BLaER1 treated with 17β-estradiol and CSF1 and Interleukin-3, amounts not matched to agents 10 nM and 100 nM (cell line): ENCODE results near the gene FOCAD.

Experiments used
- H3K27ac ChIP-seq, 11 experiments: shearing (Covaris generic); formaldehyde crosslinking; 2 replicates each; pipeline ENCODE4 v1.8.1; 2022
- H3K27me3 ChIP-seq, 11 experiments: shearing (Covaris generic); formaldehyde crosslinking; 2 replicates each; pipeline ENCODE4 v1.8.1; 2022
- H3K36me3 ChIP-seq, 11 experiments: shearing (Covaris generic); formaldehyde crosslinking; 2 replicates each; pipeline ENCODE4 v1.8.1; 2022
- H3K4me1 ChIP-seq, 10 experiments: shearing (Covaris generic); formaldehyde crosslinking; 2 replicates each; pipeline ENCODE4 v1.8.1; 2022
- H3K4me2 ChIP-seq, 11 experiments: shearing (Covaris generic); formaldehyde crosslinking; 2 replicates each; pipeline ENCODE4 v1.8.1; 2022
- H3K4me3 ChIP-seq, 10 experiments: shearing (Covaris generic); formaldehyde crosslinking; 2 replicates each; pipeline ENCODE4 v1.8.1; 2022
- H3K9ac ChIP-seq, 11 experiments: shearing (Covaris generic); formaldehyde crosslinking; 2 replicates each; pipeline ENCODE4 v1.8.1; 2022
- H3K9me3 ChIP-seq, 11 experiments: shearing (Covaris generic); formaldehyde crosslinking; replicated peaks in 1 of 11; 2 replicates each; pipeline ENCODE4 v1.8.1; 2022
- H4K20me1 ChIP-seq, 11 experiments: shearing (Covaris generic); formaldehyde crosslinking; 2 replicates each; pipeline ENCODE4 v1.8.1; 2022
- Cebpa-rat ChIP-seq, 11 experiments: shearing (Covaris generic); IDR thresholded peaks; 2 replicates each; pipeline ENCODE4 v1.8.1; 2022

The FOCAD gene

DNA sequence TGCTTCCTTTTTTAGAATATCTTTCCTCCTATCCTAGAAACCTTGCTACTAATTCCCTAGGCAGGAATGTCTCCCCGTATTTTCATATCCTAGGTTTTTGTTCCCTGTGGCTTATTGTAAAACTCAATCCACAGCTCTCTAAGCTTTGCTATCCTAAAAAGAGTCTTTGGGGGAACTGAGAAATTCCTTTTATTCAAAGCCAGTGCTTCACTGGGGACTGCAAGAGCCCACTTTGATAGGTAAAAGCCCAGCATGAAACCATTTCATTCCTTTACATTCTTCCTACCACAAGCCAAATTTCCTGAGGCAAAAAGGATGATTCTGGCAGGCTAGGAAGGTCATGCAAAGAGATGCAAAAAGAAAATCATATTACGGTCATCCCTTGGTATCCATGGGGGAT is 353.2 kb downstream of the FOCAD start:
- no peak for TF ChIP-seq Cebpa-rat (IDR thresholded peaks at IDR 0.05)
- peaks cover 0 to 7% (median 0%) of the 10 kb centered on the region in 11 experiments; a peak in 4 of 22 replicates for H3K9me3 ChIP-seq
- no peak overlapping the region for H3K27ac ChIP-seq
- H3K4me3 ChIP-seq, result no peak overlapping the region
- no peaks in the 10 kb centered on the region for H4K20me1 ChIP-seq
- peaks cover 0 to 10% (median 7%) of the 10 kb centered on the region in 10 experiments; a peak in 11 of 20 replicates for H3K4me1 ChIP-seq
- H3K36me3 ChIP-seq, result no peaks in the 10 kb centered on the region
- no peak overlapping the region for H3K9ac ChIP-seq
- no peak overlapping the region for H3K4me2 ChIP-seq
- H3K27me3 ChIP-seq, result no peaks in the 10 kb centered on the region

- H3K36me3 ChIP-seq, result no peaks in the 10 kb centered on the region
- no peaks in the 10 kb centered on the region for H3K27me3 ChIP-seq
- H3K27ac ChIP-seq, result no peak overlapping the region
- peak overlapping the region in 9 of 11 experiments; percentile 6 to 43 (median 32); a peak in 12 of 22 replicates for H3K4me2 ChIP-seq
- no peak for TF ChIP-seq Cebpa-rat (IDR thresholded peaks at IDR 0.05)
- no peaks in the 10 kb centered on the region for H4K20me1 ChIP-seq
- no peak overlapping the region for H3K9ac ChIP-seq
- H3K4me1 ChIP-seq, result peaks cover 0 to 14% (median 6%) of the 10 kb centered on the region in 10 experiments; a peak in 9 of 20 replicates
- H3K9me3 ChIP-seq, result peaks cover 0 to 5% (median 0%) of the 10 kb centered on the region in 11 experiments; a peak in 1 of 22 replicates
- no peak overlapping the region for H3K4me3 ChIP-seq
These were observed 355.2 kb downstream of the FOCAD start for GRCh38 chr9:21039302-21039701.

DNA sequence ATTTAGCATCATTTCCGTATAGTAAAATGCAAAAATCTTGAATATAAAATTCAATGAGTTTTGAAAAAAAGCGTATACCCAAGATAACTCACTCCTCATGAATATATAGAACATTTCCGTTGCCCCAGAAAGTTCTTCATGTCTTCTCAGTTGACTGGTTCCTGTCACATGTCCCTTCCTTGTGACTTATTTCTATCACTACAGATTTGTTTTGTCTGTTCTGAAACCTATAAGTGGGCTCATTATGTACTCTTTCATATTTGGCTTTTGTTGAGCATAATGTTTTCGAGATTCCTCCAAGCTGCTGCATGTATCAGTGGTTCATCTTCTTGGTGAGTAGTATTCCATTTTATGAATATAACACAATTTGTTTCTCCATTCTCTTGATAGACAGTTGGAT is 358.4 kb downstream of the FOCAD start:
- Histone ChIP-seq H3K36me3 (no peaks in the 10 kb centered on the region), H3K27me3 (no peaks in the 10 kb centered on the region), H3K4me3 (no peak overlapping the region), H3K4me1 (peaks cover 8 to 22% (median 14%) of the 10 kb centered on the region in 10 experiments), H3K9ac (no peak overlapping the region), H3K27ac (no peak overlapping the region), H4K20me1 (no peaks in the 10 kb centered on the region), H3K4me2 (no peak overlapping the region), H3K9me3 (peaks cover 0 to 13% (median 0%) of the 10 kb centered on the region in 11 experiments; a peak in 2 of 22 replicates)
- no peak for TF ChIP-seq Cebpa-rat (IDR thresholded peaks at IDR 0.05)

DNA sequence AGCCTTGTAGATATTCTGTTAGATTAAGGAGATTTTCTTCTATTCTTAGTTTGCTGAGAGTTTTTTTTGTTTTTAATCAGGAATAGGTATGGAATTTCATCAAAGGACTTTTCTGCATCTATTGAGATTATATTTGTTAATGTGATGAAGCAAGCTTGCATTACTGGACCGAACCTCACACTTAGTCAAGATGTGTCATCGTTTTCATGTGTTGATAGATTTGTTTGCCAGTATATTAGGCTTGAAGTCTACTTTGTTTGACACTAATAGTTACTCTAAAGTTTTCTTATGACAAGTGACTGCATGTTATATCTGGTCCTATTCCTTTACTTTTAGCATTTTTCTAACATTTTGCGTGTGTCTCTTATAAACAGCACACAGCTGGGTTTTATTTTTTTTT is 359.8 kb downstream of the FOCAD start:
- Histone ChIP-seq H3K36me3 (no peaks in the 10 kb centered on the region), H3K4me2 (no peak overlapping the region), H4K20me1 (no peaks in the 10 kb centered on the region), H3K27ac (no peak overlapping the region), H3K4me1 (peaks cover 15 to 27% (median 22%) of the 10 kb centered on the region in 10 experiments), H3K27me3 (no peaks in the 10 kb centered on the region), H3K9me3 (peaks cover 0 to 13% (median 0%) of the 10 kb centered on the region in 11 experiments; a peak in 2 of 22 replicates), H3K9ac (no peak overlapping the region), H3K4me3 (no peak overlapping the region)
- TF ChIP-seq Cebpa-rat (IDR thresholded peaks at IDR 0.05), result no peak
